Erythroblast (primary cell): ENCODE results near the gene SUSD3.

ENCODE experiments used
- GATA1 ChIP-seq: IDR thresholded peaks from 2 replicates; pipeline ENCODE4 v1.6.1; 2011; ENCODE audit warnings: low read depth, mild to moderate bottlenecking, control low read depth, low read length, moderate library complexity
- POLR2A ChIP-seq: IDR thresholded peaks from 2 replicates; pipeline ENCODE4 v1.6.1; 2011; ENCODE audit warnings: mild to moderate bottlenecking, low read length

DNA sequence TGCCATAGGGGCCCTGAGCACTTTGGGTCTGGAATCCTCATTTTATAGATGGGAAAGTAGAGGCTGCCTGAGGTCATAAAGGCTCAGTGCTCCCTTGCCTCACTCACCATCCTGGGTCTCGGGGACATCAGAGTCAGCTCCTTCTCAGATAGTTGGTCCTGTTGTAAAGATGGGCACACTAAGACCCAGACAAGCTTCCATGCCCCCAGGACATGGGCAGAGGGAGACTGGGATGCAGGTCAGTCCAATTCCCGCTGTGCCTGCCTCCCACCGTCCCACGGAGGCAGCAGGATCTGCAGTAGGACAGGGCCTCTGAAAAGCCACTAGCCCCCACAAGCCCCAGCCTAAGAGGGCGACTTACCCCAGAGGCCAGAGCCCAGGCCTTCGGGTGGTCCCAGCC, 19.0 kb upstream of the SUSD3 start:
- no peak for TF ChIP-seq POLR2A
- TF ChIP-seq GATA1: no peak
